Measurements from ENCODE around the gene ORC5.
"Not testable (repeated sequence)": the region's sequence is repeated elsewhere in the genome, so short reads cannot be mapped to it uniquely, and the experiment has no call there.

ORC5 gene

DNA sequence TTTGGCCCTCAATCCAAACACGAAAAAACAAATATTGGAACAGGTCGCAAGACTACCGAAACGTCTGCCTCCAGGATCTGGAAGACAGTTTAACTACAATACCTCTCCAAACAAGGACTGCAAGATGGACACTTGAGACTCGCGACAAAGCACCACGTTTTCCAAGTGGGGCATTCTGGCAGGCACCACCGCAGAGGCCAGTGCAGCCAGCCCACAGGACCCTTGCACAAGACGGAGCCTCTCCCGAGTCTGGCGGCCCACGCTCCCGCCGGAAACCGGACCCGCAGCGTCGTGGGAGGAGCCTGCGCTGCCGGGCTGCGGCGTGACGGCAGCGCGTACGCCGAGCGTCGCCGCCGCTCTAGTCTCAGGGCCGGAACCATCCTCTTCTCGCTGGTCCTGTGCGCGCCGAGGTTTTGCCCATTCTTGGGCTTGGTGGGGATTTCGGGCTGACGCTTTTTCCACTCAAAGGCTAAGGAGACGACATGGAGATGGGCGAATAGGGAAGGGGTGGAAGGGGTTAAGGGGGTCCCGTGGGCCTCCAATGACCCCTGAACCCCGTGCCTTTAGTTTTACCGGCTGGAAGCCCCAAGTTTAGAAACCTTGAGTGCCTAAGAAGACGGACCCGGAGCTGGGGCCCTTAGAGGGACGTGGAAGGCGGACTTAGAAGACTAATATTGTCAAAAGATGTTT, at the start of gene ORC5:
TSS of gene ORC5 (minus strand) at position 283 of the 690 bp plus-strand sequence. CDS start at position 174, 109 bp downstream.
- peak; percentile 88 for DNase-seq

DNA sequence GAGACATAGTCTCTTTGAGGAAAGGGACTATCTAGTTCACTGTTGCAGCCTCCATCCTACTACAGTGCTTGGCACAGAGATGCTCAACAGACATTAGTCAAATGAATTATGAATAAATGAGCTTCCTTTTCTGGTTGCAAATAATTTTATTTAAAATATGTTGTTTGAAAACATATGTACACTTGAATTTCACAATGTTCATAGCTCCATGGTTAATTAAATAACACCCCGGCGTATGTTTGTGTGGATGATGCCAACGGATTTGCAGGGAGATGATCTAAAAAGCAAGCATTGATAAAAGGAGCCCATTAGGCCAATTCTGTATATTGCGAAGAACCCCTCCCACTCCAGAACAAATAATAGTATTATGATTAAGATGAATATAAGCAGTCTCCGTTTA, 47.8 kb upstream of the ORC5 start:
- DNase-seq = no peak

DNA sequence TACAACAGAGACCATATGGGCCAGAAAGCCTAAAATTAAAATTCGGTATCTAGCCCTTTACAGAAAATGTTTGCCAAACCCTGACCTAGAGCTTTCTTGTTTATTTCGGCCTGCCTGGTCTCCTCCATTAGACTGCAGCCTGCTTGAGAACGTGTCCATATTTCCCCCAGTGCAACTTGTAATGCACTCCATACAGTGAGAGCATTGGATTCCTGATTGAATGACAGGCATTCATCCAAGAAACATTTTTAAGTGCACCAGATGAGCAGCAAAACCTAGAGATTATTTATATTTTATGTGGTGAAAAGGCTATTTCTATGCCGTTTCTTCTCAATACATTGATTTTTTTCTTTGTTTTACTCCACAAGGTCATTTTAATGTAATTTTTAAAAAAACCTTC, 47.4 kb upstream of the ORC5 start:
- no peak for DNase-seq

DNA sequence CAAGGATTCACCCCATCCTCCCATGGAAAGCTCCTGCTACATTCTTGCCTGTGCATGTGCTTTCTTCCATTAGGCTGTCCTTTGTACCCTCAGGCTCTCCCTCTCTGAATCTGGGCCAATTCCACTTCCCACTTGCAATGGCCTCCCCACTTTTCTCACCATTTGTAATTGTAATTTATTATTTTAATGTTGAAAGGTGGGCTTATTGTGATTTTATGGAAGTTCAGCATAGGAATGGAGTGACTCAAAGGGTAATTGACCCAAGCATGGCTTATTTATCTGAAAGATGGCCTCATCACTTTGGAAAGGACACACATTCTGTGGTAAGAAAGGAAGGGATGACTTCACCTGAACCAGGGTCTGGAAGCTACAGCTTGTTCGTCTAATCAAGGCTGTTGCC, 46.9 kb upstream of the ORC5 start:
- DNase-seq = no peak

DNA sequence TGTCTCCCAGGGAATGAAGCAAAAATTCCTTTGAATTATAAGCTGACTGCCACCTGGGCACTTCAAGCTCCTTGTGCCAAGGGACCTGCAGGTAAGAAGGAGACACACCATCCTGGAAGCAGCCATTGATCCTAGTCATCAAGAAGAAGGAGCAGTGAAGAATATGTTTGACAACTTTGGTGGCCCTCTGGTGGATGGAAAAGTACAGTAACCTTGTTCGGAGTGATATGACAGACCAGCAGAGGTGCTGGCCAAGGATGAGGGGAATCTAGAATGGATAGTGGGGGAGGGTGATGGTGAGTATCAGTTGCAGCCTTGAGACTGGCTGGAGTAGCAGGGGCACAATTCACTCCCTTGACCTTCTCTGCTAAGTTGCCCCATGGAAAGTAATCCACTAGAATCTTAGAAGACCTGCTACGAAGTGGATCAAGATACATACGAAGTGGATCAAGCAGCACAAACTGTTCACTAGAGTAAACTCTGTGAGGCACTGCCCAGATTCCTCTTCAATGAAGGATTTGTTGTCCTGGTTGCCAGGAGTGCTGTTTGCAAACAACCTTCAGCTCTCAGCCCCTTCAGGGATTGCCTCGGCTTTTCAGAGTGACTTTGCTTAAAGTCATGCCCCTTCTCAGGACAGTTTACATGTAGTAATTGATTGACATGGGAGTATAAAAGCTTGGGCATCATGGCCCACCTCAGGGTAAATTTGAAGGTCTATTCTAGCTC, 44.8 kb upstream of the ORC5 start:
- no peak for DNase-seq

DNA sequence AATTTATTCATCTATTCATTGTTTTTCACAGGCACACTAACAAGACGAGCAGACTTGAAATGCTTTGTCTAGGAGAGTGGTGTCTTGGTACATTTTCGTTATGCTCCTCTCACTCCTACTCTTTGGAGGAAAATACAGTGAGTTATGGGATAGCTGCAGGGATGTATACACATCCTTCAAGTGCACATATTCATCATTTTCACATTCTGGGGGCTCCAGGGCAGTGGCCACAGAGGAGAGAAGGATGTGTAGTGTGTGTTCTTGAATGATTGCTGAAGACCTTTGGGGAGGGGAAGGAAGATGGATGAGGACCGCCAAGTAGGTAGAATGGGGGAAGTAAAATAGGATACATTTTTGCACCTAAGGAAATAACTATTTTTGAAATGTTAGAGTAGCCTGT, 34.8 kb upstream of the ORC5 start:
- DNase-seq = no peak

DNA sequence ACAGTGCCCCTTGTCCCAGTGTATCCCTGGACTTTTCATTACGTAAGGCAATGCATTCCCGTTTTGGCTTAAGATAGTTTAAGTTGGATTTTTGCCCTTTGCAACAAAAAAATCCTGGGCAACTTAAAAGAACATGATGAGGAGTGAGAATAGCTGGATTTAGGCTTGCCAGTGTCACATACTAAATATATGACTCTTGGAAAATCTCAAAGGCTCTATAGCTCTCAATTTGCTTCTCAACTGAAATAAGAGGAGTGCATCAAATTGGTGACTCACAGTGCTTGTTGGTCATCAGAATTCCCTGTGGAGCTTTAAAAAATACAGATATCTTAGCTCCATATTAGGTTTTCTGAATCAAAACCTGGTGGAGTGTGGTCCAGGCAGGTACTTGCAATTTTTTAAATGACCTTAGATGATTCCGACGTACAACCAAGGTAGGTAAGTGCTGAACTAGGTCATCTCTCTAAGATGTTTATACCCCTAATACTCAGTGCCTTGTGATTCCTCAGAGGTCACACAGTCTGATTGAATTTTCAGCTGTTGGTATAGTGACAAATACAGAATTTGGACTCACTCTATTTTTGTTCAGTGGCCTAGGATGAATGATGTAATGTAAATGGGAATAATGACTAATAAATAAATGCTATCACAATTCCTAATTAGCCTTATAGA, 33.9 kb upstream of the ORC5 start:
- DNase-seq = no peak

DNA sequence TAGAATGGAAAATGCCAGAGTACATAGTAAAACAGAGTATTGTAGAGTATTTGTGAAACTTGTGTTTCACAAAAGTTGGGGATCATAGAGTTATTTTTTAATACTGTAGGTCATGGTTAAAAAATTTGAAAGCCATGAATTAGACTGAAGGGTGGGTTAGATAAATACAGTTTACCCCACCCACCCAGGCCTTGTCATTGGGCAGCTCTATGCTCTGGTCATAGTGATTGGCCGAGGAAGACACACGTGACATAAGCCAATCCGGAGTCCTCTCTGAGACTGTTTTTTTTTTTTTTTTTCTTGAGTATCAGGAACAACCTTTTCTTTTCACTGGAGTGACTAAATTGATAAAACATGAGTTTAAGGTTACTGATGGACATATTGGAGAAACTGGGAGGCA, 33.3 kb upstream of the ORC5 start:
- DNase-seq = no peak

DNA sequence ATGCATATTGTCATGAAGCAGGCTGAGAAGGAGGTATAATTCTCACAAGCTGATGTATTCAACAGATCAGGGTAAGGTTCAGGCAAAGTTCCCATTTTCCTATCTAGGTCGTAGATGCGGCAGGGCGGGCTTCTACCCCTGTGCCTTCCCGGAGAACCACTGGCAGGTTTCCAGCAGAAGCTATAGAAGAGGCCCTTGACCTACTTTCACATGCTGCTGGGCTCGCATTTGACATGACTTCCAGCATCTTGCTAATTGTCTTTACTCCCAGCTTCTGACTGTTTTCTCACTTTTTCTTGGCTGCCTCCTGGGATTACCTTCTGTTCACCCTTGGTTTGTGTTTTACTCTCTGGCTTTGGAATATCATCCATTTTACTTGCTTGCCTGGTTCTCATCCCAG, 32.6 kb upstream of the ORC5 start:
- DNase-seq = no peak

DNA sequence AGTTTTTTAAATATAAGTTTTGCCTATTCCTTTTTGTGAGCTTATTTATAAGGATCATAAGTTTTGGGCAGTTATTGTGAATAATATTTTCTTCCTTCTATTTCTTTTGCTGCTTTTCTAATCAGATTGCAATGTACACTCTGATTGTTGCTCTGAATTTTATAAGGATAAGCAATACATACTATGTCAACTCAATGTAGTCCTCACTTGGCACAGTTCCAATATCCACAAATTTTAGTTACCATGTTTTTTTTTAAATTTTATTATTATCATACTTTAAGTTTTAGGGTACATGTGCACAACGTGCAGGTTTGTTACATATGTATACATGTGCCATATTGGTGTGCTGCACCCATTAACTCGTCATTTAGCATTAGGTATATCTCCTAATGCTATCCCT, 27.2 kb upstream of the ORC5 start:
- not testable (repeated sequence) for DNase-seq

DNA sequence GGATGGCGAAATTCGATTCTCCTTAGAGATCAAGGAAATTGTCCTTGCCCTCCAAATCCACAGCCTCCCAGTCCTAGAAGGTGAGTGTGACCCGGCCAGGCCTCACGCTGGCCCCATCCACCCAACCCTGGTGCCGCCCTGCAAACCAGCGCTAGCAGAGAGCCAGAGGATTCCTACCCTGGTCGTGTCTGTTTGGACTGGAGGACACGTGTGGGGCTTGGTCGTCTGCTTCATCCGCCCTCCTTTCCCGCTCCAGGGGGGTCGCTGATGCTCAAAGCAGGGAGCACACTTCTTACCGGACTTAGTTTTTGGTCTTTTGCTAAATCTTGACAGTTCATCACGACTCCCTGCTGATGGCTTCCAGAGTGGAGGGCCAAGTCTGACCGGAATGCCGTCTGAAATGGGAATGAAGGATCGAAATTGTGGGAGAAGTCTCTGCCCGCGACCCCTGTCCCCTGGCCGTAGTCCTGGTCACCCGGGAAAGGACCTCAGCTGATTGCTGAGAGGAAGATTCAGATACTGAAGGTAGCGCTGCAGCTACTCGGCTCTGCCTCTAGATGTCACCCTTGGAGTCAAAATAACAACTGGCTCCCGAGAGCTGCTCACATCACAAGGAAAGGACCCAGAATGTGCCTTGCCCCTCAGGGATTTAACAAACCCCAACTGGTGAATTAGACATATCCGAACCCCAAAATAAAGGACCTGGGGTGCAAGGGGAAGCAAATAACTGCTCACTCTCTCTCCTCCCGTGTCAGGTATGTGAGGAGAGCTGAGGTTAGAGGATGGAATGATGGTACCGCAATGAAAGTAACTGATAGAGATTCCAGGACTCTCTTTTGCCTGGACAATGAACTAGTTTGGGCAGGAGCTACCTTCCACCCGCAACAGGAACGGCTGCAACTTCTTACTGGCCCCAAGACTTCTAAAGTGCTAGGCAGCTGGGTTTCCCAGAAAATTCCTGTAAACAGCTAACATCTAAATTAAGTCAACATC, 23.5 kb upstream of the ORC5 start:
- peak; percentile 60 for DNase-seq

DNA sequence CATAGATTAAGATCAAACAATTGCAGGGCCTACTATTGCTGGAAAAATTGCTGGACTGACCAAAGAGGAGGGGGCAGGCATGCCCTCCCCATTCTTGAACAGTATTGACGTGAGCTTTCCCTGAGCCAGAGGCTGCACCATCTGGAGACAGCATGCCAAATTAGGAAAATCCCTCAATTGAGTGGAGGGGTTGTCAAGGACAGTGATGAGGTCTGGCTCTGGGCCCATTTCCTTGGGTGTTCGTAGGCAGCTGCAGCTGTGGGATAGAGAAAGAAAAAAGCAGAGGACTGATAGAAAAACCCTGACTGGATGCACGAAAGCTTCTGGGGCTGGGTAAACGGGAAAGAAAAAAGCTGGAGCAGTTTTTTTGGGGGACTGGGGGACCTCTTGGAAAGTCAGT, 22.8 kb upstream of the ORC5 start:
- no peak for DNase-seq

DNA sequence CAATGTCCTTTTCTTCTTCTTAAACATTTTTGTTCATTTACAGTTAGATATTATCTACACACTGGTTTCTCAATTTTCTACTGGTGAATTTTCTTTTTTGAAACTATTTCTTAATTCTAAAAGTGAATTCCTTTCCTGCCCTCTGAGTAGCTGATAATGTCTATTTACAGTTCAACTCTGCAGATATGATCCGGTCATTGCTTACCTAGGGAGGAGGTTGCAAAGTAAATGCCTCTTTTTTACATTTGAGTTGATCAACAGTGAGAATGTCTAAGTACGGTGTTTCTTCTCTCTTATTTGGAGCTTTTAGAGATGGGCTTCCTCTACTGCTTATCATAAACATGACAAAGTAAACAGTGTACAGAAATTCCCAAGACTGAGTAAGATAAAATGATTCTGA, 20.6 kb upstream of the ORC5 start:
- DNase-seq = no peak

DNA sequence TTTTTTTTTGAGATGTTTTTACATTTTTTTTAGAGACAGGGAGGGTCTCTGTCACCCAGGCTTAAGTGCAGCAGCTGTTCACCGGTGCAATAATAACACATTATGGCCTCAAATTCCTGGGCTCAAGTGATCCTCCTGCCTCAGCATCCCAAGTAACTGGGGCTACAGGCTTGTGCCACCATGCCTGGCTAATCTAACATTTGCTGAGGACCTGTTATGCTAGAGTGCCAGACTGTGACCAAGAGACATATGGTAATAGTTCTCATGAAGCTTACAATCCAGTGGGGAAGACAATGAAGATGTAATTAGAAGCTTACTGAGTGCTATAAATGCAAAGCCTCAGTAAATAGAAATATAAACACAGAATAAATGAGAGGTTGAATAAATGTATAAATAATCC, 17.6 kb upstream of the ORC5 start:
- no peak for DNase-seq

DNA sequence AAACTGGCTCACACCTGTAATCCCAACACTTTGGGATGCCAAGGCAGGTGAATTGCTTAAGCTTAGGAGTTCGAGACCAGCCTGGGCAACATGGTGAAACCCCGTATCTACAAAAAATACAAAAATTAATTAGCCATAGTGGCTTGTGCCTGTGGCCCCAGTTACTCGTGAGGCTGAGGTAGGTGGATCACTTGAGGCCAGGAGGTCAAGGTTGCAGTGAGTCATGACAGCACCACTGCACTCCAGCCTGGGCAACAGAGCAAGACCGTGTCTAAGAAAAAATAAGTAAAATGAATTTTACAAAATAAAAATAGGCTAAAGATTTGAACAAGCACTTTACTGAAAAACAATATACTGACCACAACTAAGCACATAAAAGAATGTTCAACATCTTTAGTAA, 9.8 kb upstream of the ORC5 start:
- no peak for DNase-seq

DNA sequence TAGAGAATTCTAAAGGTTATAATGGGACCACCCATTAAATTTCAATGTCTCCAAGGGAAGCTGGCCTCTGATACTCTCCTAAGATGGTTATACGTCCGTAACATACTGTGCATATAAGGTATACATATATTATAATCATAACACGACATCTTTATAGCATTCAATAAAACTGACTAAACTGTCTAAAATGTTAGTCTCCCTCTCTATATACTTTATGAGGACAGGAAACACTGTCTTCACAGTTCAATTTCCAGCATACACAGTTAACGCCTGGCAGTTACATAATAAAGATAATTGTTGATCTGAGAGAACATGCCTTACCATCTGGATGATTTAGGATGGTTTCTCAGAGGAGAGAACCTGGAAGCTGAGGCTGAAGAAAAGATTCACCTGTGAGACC, 1.2 kb upstream of the ORC5 start:
- DNase-seq = no peak

DNA sequence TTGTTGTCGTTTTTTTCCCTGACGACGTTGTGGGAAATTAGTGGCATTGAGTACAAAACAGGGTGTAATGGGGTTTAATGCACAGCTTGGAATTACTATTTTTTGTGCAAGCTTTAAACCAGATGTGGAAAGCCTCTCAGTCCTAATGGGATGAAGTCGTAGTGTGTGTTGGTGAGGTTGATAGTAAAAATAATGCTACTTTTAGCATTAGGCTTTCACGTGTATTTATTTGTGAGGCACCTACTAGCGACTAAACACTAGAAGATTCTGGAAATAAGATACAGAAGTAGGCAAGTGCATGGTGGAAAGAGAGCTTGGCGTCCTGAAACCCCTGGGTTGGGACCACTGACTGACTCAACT, 588 bp upstream of the ORC5 start:
- no peak for DNase-seq

DNA sequence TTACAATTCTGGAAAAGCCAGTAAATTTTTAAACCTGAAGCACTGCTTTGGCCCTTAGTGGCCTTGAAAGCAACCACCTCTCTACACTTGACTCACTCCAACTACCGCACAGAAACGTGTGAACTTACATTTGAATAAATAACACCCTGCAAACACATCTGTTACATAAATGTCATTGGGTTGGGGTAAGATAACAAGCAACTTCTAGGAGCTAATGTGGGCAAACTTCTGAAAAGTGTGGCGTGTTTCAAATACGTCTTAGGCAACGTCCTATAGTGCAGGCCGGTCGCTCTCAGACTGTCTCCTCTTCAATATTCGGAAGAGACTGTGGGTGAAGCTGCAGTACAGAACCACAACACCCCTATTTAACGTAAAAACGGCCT, 474 bp downstream of the ORC5 start:
- peak; percentile 37 for DNase-seq

DNA sequence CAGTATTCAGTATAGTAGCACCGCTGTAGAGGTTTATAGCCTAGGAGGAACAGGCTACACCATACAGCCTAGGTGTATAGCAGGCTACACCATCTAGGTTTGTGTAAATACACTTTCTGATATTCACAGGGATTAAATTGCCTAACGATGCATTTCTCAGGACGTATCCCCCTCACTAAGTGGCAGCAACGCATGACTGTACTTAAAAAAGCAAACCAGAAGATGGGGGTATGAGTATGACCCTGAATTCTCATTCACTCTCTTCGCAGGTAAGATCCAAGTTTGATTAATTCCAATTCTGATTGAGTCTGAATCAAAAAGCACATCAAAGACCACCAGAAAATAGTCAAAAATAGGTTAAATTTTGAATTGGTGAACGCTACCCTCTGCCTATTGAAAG, 972 bp downstream of the ORC5 start:
- peak; percentile 7 for DNase-seq

DNA sequence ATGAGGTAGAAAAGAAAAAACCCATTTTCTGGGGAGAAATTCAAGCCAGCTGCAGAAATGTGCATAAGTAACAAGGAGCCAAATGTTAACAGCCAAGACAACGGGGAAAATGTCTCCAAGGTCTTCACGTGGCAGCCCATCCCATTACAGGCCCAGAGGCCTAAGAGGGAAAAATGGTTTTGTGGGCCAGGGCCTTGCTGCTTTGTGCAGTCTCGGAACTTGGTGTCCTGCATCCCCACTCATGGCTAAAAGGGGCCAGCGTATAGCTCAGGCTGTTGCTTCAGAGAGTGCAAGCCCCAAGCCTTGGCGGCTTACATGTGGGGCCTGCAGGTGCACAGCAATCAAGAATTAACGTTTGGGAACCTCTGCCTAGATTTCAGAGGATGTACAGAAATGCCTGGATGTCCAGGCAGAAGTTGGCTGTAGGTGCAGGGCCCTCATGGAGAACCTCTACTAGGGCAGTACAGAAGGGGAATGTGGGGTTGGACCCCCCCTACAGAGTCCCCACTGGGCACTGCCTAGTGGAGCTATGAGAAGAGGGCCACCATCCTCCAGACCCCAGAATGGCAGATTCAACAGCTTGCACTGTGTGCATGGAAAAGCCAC, 9.0 kb downstream of the ORC5 start:
- DNase-seq = no peak

DNA sequence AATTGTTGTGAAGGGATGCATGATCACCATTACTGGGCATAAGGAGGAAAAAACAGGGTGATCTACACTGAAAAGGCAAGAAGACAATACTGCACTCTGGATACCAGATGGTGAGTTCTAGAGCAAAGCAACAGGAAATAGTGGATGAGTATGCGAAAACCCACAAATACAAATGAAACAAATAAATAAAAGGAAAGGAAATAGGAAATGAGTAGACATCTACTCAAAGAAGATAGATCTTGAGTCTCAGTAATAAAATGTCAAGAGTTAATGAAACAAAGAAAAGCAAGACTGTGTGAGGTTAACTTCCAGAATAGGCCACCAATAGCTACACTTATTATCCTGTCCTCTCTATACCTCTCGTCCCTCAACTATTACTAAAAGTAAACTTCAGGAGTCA, 11.7 kb downstream of the ORC5 start:
- peak; percentile 57 for DNase-seq

DNA sequence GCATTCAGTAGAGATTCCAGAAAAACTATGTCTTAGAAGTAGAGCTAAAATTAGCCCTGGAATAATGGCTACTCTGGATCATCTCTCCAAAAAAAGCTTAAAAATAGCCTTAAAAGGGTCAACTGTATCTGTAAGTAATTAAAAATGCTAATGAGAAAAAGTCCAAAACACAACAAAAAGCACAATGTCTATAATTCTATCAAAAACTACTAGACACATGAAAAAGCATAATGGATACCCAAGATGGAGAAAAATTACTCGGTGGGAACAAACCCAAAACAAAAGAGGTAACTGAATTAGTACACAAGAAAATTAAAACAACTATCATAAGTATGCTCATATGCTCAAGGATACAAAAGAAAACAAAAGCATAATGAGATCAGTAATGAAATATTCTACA, 15.4 kb downstream of the ORC5 start:
- DNase-seq = no peak

DNA sequence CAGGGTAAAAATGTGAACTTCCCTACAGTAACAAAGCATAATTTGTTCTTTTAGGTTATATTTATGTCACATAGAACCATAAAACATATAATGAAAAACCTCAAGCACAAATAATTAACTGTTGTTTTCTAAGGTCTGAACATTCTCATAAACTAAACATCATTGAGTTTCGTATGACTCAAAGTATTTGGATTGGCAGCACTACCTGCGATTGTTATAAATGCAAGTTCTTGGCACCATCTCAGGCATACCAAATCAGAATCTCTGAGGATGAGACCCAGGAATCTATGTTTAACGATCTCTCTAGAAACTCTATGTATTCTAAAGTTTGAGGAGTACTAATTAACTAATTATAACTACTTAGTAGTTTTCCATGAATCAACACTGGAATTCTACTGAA, 22.5 kb downstream of the ORC5 start:
- no peak for DNase-seq
